Activated CD4-positive, CD25-positive, alpha-beta regulatory T cell treated with anti-CD3 and anti-CD28 coated beads, Interleukin-2, amount 50 U/mL, for 72 hours (primary cell): ENCODE data around the gene UBR3.
"Not testable (repeated sequence)": the region's sequence is repeated elsewhere in the genome, so short reads cannot be mapped to it uniquely, and the experiment has no call there.

Source experiments
- DNase-seq: peaks from one replicate; pipeline ENCODE4 v3.0.0; 2021

UBR3 gene

DNA sequence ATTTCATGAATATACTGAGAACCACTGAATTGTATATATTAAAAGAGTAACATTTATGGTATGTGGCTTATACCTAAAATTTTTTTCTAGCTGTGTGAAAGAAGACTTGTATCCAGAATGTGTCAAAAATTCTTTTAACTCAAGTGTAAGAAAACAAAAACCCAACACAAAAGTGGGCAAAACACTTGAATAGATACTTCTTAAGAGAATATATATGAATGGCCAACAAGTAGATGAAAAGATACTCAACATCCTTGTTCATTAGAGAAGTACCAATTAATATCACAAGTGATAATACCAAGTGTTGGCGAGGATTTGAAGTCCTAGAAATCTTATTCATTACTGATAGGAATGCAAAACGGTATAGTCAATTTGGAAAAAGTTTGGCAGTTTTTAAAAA, 243.5 kb downstream of the UBR3 start:
- DNase-seq: no peak

DNA sequence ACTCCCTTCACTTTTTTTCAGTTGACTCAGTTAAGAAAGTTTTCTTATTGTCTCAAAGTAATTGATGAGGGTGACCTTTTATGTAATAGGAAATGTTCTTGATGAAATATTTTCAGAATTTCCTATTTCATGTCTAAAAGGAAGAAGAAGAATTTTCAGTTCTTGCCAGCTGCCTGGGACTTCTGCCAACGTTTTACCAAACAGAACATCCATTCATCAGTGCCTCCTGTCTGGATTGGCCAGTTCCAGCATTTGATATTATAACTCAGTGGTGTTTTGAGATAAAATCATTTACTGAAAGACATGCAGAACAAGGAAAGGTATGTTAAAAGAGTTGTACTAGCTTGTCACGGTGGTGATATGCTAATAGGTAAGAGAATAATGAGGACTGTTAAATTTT, 246.0 kb downstream of the UBR3 start:
- DNase-seq: no peak

GRCh38 chr2:170076189-170076588, 248.9 kb downstream of the UBR3 start:
- DNase-seq: no peak

- no peak for DNase-seq
These were observed 250.7 kb downstream of the UBR3 start for GRCh38 chr2:170077830-170078569.

DNA sequence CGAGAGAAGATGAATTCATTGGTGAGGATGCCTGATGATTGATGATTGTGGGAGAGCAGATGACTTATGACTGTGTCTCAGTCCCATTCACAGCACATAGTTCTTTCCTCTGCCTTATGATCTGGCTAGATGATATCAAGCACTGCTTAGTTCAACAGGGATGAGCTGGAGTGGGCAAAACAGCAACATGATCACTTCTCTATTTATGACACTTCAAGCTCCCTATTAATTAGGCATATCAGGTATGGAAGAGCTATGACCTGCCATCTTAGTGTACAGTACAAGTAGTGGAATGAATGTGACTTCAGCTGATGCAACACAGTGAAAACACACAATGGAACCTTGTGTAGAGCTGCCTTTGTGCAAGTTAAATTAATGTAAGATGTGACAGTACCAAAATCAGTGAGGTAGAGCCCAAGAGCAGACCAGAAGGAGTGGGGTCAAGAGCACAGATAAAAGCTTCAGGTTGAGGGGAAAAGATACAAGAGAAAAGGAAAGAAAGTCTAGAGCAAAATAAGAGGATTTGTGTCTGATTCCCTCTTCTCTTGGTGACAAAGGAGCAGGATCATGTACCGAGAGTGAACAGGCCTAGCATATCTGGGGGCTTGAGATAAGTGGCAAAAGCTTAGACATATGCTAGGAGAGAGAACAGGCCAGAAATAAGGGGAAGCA, 257.7 kb downstream of the UBR3 start:
- no peak for DNase-seq

DNA sequence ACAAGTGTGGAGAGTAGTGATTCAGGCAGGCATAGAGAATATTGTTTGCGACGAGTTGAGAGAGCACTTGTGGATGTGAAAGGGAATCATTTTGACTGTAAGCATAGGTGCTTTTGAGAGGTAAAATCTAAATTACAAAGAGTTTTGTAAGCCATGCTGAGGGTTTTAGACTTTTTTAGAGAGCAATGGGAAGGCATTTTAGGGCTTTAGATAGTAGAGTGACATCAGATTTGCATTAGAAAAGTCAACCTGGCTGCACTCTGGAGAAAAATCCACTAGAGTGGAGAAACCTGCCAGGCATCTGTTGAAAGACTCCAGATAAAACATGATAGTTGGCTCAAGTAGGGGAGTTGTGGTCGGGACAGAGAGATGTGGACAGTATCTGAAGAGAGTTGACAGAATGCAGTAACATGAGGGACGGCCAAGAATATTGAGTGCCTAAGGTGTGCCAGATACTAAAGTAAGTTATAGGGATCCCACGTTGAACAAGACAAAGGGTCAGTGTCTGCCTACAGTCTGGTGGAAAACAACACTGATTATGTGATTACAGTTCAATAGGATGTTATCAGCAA, 258.9 kb downstream of the UBR3 start:
- no peak for DNase-seq

DNA sequence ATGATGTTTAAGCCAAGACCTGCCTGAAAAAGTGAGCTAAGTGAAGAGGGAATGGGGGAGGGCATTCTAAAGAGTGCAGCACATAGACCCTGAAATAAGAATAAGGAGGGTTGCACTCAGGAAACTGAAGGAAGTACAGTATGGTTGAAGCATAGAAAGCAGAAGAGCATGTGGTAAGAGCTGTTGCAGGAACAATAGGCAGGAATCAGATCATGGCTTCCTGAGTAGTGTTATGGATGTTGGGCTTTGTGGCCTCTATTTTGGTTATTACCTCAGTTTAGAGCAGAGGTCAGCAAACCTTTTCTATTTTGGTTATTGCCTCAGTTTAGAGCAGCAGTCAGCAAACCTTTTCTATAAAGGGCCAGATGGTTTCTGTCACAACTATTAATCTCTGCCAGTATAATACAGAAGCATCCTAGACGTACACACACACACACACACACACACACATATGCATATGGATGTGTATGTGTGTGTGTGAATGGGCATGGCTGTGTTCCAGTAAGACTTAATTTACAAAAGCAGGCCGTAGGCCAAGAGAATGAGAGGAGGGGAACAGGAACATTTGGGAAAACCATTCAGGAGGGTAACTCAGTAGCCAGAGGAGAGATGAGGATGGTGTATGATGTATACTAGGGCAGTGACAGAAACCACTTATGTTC, 259.6 kb downstream of the UBR3 start:
- no peak for DNase-seq

DNA sequence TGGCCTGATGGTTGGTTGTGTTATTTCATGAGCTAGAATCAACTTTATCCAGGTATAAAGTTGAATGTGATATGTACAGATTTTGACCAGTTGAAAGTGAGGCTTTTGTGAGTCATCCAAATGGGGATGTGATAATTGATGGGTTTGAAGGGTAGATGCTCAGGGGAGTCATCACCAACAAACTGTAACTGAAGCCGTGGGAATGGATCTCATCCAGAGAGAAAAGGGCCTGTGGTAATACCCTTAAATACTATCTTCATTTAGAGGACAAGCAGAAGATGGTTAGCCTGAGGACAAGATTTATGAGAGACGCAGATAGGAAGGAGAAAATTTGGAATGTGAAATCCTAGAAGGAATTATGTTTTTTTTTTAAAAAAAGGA, 260.1 kb downstream of the UBR3 start:
- DNase-seq: no peak

GRCh38 chr2:170088776-170089175, 261.5 kb downstream of the UBR3 start:
- no peak for DNase-seq

DNA sequence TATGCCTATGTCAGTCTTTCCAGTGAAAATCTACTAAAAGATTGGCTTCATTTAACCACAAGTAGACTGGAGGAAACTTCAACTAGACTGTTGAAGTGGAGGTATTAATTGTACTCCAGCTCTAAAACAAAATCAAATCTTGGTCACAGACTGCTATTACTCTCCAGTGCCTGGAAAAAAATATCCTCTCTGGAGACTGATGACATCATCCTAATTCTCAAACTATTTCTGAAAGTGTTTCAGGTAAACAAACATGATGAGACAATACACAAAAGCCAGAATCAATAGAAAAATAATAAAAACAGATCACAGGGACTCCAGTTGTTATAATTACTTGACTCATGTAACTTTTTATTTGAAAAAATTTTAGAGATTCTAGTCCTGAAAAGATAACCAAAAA, 263.0 kb downstream of the UBR3 start:
- no peak for DNase-seq

GRCh38 chr2:170091436-170091835, 264.2 kb downstream of the UBR3 start:
- no peak for DNase-seq

DNA sequence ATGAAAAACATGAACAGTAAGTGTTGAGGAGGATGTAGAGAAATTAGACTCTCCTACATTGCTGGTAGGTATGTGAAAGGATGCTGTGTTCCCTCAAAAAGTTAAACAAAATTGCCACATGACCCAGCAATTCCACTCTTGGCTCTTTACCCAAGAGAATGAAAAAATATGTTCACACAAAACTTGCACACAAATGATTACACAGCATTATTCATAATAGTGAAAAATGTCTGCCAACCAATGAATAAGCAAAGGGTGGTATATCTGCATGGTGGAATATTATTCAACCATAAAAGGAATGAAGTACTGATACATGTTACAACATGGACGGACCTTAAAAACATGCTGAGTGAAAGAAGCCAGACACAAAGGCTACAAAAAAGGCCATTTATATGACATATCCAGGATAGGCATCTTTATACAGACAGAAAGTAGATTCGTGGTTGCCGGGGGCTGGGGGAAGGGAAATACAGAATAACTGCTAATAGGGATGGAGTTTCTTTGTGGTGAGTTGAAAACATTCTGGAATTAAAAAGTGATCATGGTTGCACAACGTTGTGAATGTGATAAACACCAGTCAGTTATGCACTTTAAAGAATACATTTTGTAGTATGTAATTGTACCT, 265.3 kb downstream of the UBR3 start:
- no peak for DNase-seq

GRCh38 chr2:170095380-170095779, 268.1 kb downstream of the UBR3 start:
- no peak for DNase-seq

GRCh38 chr2:170098626-170099312, 271.5 kb downstream of the UBR3 start:
- DNase-seq: no peak

DNA sequence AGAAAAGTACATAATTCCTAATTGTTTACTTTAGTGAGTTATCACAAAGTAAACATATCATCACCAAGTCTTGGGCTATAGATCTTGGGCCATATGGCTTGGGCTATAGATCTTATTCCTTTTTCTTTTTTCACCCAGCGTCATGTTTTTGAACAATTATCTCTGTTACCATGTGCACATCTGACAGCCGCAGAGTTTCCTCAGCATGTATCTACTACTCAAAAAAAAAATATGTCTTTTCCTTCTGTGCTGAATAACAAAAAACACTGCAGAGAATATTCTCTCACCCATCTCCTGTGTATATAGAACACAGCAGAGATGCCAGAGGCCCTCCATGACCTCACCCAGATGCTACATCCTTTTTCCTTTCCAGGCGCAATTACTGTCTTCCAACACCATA, 274.5 kb downstream of the UBR3 start:
- no peak for DNase-seq

DNA sequence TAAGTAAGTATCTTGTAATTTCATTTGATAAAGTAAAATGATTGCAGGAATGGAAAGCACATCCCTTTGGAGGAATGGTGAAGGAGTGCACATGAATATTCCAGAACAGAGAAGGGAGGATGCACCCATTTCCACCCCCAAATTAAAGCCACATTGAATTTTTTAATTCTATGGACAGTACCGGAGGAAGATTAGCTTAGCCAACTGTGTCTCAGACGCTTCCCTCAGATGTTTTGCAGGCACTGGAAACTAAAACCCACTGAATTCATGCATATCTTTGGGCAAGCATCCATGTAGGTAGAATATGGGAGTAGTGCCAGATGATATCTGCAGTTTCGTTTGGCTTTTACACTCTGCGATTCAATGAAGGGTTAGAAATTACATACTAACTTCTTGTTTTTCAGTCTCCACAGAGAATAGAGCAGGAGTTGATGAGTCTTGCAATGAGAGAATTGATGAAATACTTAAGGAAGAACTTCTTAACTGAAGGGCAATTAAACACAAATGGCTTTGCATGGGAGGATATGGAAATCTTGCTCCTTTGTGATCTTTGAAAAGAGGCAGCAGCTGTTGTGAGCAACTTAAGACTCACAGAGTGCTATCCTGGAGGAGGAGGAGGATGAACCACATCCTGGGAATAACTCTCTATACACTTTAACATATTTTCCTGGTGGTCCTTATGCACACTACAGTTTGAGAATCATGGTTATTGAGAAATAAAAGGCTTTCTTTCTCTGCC, 279.0 kb downstream of the UBR3 start:
- no peak for DNase-seq

GRCh38 chr2:170113168-170113894, 286.1 kb downstream of the UBR3 start:
- no peak for DNase-seq

DNA sequence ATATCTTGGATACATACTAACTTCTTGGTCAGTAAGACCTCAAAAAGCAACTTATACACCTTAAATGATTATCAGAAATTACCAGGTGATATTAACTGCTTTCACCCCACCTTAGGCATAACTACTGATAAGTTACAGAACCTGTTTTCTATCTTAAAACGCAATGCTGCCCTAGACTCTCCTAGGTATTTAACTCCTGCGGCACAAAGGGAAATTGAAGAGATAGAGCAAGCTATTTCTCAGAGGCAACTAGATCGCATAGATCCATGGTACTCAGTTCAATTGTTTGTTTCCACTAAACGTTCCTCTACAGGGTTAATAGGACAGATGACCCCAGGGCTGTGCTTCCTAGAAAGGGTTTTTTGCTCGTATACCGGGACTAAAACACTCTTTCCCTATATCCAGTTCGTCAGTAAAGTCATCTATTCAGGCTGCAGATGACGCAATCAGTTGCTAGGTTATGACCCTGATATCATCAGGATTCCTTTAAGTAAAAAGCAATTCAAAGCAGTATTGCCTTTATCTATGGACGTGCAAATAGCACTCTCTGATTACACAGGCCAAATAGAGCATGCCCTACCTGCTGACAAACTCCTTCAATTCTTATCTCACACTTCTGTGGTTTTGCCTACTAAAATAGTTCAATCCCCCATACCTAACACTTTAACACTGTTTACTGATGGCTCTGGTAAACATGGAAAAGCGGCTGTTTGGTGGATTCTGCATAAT, 288.4 kb downstream of the UBR3 start:
- no peak for DNase-seq

DNA sequence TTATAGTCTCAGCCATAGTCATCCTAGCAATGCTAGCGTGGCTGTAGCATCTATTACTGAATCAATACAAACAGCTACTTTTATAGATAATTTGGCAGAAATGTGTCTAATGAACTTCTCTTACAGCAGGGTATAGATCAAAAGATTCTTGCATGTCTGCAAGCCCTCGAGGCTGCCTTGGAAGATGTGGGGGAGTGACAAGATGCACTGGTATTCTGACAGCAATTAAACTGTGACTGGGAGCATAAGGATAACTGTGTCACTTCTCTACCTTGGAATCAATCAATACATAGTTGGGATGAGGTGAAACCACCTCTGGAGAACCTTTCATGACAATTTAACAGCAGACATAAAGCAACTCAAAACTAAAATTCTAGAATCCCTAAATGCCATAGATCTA, 291.4 kb downstream of the UBR3 start:
- no peak for DNase-seq

- DNase-seq: not testable (repeated sequence)
These were observed 292.1 kb downstream of the UBR3 start for GRCh38 chr2:170119326-170119725.

- no peak for DNase-seq
These were observed 294.4 kb downstream of the UBR3 start for GRCh38 chr2:170121689-170122088.
